Measurements from ENCODE around the gene TNS1.
"Not testable (repeated sequence)": the region's sequence is repeated elsewhere in the genome, so short reads cannot be mapped to it uniquely, and the experiment has no call there.

Gene TNS1

DNA sequence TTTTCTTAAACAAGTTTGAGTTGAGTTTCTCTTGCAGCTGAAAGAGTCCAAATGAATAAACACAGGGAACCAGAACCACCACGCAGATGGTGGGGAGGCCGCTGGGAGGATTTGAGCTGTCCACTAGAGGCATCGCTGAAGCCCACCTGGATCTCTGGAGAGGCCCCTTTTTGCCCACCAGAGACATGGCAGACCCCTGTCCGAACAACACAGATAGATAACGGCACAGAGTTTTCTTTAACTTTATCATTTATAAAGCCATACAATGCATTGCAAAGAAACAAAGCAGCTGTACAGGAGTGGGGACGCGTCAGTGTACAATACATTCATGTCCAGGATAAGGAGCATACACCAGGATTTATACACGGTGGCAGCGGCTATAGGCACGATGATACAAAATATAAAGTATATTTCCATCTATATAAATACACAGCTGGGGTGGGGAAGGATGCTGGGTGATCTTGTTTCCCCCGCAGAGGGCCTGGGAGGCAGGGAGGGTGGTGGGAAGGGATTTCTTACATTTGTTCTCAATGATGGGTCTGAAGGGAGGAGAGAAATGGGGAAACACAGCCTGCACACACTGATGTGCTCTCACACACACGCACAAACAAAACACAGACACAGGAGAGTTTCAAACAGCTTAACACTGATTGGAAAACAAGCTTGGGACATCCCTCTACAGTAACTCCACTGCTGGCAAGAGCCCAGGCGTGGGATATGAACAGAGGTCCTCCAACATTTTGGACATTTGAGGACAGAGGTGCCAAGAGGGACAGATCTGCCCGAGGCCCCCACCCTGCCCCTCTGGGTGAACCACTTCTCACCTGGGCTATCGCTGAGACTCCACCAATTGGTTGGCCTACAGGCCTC is 203.0 kb downstream of the TNS1 start:
- DNase-seq (ENCODE audit: low read depth, low spot score) = no peak

DNA sequence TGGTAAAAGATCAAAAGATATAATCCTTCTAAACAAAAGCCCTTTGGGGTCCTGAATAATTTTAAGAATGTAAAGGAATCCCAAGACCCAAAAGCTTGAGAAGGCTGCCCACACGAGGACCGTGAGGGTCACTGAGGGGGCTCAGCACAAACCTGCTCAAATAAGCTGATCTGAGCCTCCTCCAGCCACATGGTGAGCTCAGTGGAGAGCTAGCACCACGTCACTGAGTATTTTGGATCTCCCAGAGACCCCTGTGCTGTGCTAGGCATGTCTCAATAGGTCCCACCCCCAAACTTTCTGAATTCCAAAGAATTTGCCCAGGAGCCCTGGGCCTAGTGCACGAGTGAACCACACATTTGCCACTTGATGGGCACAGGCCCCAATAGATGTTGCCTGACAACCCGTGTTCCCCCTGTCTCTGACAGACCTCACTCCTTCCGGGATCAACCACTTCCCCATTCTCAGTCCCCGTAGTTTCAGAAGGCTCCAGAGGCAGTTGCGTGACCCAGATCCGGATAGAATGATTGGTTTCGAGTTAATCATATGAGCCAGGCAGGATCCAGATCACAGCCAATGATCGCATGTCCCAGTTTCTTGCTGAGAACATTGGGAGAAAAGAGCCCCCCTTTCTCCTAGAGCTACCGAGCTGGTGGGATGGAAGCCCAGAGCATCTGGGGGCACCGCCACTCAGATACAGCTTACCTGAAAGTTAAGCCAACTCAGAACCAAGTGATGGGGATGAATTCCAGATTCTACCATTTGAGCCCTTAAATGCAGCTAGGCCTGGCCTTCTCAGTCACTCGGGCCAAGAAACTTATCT is 203.8 kb downstream of the TNS1 start:
- no peak for DNase-seq (ENCODE audit: low read depth, low spot score)

DNA sequence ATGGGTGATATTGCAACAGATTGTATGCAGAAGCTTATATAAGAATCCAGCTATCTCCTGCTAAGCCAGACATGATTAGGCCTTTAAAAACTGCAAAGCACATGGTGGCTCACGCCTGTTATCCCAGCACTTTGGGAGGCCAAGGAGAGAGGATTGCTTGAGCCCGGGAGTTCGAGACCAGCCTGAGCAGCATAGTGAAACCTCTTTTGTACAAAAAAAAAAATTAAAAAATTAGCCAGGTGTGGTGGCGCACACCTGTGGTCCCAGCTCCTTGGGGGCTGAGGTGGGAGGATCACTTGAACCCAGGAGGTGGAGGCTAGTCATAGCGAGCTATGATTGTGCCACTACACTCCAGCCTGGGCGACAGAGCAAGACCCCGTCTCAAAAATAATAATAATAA is 204.6 kb downstream of the TNS1 start:
- no peak for DNase-seq (ENCODE audit: low read depth, low spot score)

GRCh38 chr2:217797661-217798069 is 205.1 kb downstream of the TNS1 start:
- no peak for DNase-seq (ENCODE audit: low read depth, low spot score)

DNA sequence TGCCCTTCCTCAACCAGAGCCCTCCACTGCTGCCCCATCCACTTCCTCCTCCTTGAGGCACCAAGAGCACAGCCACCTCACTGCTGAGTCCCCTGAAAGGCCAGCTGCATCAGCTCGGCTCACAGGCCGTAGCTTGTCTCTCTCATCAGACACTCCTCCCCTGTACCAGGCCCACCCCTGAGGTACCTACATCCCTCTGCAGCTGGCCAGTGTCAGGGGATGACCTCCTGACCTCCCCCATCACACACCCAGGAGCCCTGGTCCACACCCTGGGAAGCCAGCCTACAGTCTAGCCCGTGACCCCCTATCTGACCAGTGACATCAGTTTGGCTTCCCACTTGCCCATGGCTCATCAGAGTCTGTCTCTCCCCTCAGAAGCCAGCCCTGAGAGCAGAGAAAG is 205.6 kb downstream of the TNS1 start:
- no peak for DNase-seq (ENCODE audit: low read depth, low spot score)

DNA sequence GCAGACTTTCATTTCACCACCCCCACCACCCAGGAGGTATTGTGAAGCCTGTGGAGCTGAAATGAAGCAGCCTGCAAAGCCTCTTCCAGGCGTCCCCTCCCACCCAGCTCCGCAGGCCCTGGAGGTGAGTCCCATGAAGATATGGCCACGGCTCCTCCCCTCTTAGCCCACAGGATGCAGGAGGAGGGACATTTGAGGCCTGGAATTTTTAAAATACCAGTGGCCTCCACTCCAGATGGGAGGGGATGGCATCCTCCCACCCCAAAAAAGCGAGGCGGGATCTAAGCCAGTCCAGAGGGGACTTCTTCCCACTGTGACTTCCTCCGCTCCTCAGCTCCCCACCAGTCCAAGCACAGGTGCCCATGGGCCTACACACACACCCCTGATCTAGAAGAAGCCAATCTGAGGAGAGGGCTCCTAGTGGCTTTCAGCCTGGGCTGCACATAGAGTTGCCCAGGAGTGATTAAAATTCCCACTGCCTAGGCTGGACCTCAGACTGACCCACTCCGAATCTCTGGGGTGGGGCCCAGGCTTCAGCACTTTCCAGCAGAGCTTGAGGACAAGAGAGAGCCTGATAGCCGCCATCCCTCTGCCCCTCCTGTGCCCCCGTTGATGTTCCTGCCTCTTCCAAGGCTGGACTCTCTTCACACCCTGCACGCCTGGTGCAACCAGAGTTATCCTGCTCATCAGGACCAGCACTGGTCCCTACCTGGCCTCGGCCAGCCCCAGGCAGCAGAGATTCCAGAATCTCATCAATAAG is 206.9 kb downstream of the TNS1 start:
- DNase-seq (ENCODE audit: low read depth, low spot score) = no peak

DNA sequence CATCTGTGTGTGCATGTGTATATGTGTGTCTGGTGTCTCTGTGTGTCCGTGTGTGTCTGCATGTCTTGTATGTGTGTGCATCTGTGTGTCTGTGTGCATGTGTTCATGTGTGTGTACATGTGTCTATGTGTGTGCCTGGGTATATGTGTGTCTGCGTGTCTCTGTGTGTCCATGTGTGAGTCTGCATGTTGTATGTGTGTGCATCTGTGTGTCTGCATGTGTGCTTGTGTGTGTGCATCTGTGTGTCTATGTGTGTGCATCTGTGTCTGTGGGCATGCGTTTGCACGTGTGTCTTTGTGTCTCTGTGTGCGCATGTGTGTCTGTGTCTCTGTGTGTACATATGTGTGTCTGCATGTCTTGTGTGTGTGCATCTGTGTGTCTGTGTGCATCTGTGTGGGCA is 207.7 kb downstream of the TNS1 start:
- no peak for DNase-seq (ENCODE audit: low read depth, low spot score)

DNA sequence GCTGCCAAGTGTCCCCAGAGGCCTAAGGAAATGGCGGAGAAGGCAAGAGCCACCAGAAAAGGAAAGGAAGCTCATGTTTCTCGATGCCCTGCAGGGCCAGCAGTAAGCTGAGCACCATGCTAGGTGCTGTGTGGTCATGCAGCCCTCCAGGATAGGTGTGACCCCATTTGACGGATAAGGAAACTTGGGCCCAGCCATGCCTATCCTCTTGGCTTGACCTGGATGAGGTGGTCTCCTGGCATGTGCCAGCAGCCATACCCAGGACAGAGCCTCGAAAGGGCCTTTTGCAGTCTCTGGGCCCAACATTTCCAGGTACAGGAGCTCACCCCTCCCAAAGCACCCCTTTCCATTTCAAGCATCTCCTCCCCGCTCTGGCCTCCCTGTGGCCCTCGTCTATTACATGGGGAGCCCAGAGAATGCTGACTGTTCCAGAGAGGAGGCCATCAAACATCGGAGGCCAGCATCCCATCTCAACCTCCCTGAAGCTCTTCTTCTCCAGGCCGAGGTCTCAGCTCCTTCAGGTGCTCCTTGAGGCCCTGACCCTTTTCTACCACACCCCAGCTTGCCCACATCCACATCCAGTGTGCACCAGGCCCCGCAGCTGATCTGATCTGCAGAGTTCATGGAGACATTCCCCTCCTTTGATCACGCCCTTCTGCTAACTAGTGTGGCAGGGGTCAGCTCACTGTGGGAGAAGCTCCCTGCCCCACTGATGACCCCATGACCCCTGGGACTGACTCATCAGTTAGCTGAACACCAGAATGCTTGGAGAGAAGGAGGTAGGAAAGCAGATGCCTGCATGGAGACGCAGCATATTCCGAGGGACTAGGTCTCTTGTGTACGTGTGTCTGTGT is 208.4 kb downstream of the TNS1 start:
- no peak for DNase-seq (ENCODE audit: low read depth, low spot score)

GRCh38 chr2:217793566-217794132 is 209.1 kb downstream of the TNS1 start:
- DNase-seq (ENCODE audit: low read depth, low spot score) = no peak

GRCh38 chr2:217792626-217793527 is 209.9 kb downstream of the TNS1 start:
- no peak for DNase-seq (ENCODE audit: low read depth, low spot score)

DNA sequence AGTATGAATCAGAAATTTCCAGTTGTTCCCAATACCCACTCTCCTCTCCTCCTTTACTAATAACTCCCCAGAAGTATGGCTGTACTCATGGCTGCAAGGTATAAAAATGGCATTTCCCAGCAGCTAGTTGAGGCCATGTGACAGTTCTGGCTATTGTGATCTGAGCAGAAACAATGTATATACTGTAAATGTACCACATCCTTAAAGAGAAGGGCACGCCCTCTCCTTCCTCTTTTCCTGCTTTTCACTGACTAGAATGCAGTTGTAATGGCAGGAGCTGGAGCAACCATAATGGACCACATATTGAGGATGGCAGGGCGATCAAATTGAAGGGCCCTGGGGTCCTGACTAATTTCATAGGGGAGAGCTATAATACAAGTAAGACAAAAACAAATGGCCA is 211.2 kb downstream of the TNS1 start:
- DNase-seq (ENCODE audit: low read depth, low spot score) = no peak

DNA sequence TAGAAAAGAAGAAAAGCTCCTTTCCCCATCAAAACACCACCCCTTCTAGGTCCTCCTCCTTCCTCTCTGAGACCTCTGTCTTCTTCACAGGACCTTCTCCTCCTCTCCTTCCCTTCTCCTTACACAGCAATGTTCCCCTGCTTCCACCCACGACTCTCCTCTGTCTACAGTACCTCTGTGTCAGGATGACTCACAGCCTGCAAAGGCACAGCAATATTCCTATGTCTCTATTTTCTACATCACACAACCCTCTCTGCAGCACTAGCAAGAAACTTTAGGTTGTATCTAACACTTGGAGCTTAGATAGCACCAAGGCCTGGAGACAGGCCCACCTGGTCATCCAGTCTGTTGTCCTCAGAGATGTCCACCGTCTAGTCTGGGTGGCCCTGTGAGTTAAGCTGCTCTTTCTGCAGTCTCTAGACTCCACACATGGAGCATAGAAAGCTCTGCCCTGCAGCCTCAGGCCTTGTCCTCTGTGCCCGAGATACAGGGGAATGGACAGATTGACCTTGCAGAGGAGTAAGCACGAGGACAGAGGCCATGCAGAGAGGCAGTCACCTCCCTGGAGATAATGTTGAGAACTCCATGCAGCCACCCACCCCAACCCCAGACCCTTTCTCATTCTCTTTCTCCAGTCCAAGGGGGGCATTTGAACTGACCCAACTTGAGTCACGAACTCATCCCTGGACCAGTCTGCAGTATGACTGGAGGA is 212.0 kb downstream of the TNS1 start:
- DNase-seq (ENCODE audit: low read depth, low spot score) = no peak

DNA sequence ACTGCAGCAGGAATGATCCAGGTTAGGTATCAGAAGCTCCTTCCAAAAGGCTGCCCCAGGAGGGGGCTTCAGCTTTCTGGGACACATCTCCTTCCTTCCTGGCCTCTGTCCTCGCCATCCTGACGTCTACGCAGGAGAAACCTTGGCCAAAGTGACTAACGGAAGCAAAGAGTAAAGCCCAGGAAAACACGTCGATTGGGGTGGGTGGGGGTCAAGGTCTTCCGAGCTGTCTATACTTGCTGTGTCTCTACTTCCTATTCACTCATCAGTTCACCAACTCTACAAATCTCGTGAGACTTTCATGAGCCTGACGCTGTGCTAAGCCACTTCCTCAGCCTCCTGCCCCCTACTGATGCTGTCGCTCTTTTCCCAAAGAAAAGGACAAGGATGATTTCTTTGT is 212.6 kb downstream of the TNS1 start:
- DNase-seq (ENCODE audit: low read depth, low spot score) = no peak

DNA sequence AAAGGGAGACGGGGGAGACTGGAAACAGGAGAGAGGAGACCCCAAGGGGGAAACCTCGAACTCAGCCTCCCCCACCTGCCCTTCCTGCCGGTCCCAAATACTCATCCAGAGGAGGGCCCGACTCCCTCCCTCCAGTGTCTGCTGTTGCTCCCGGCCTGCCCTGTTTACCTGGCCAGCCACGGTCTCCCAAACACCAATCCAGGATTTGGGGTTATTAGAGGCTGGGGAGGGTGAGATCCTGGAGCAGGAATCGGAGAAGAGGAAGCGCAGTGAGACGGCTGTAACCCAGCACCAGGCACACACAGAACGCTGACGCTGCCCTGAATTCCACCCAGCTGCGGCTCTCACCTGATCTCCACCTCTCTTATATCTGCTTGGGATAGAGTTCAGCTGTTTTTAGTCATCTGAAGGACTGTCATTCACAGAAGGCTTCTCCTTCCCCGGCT is 213.0 kb downstream of the TNS1 start:
- no peak for DNase-seq (ENCODE audit: low read depth, low spot score)

- peak; percentile 43 for DNase-seq (ENCODE audit: low read depth, low spot score)
Observed at GRCh38 chr2:217789003-217789735, 213.6 kb downstream of the TNS1 start.

- no peak for DNase-seq (ENCODE audit: low read depth, low spot score)
Observed at GRCh38 chr2:217788669-217789002, 214.2 kb downstream of the TNS1 start.

GRCh38 chr2:217787160-217787877 is 215.5 kb downstream of the TNS1 start:
- DNase-seq (ENCODE audit: low read depth, low spot score) = no peak

DNA sequence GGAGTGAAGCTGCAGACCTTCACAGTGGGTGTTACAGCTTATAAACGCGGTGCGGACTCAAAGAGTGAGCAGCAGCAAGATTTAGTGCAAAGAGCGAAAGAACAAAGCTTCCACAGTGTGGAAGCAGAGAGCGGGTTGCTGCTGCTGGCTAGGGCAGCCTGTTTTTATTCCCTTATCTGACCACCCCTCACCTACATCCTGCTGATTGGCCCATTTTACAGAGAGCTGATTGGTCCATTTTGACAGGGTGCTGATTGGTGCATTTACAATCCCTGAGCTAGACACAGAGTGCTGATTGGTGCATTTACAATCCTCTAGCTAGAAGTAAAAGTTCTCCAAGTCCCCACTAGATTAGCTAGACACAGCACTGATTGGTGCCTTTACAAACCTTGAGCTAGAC is 216.2 kb downstream of the TNS1 start:
- not testable (repeated sequence) for DNase-seq (ENCODE audit: low read depth, low spot score)

Measured in brain pericyte (primary cell).